ENCODE measurements around the gene HAND1.

- TF ChIP-seq CTCF (IDR thresholded peaks at IDR 0.05) (no peak), EZH2 (IDR thresholded peaks at IDR 0.05; ENCODE audit: borderline replicate concordance, insufficient read depth, low read depth, low read length, poor library complexity, severe bottlenecking) (no peak)
Measured at GRCh38 chr5:154517181-154517580, 39.2 kb upstream of the HAND1 start.
